GM19397 (cell line): ENCODE results near the gene ENC1.
A peak's percentile ranks its signal among the peaks of the same experiment; 100 is the strongest.
"Not testable (repeated sequence)": the region's sequence is repeated elsewhere in the genome, so short reads cannot be mapped to it uniquely, and the experiment has no call there.

ENCODE experiments used
- ATAC-seq: cut with Tn5 transposase; IDR thresholded peaks from one replicate; pipeline ENCODE4 v1.9.1; 2021; ENCODE audit warnings: mild to moderate bottlenecking, moderate library complexity; ENCODE audit not compliant: unreplicated experiment

ENC1 gene

DNA sequence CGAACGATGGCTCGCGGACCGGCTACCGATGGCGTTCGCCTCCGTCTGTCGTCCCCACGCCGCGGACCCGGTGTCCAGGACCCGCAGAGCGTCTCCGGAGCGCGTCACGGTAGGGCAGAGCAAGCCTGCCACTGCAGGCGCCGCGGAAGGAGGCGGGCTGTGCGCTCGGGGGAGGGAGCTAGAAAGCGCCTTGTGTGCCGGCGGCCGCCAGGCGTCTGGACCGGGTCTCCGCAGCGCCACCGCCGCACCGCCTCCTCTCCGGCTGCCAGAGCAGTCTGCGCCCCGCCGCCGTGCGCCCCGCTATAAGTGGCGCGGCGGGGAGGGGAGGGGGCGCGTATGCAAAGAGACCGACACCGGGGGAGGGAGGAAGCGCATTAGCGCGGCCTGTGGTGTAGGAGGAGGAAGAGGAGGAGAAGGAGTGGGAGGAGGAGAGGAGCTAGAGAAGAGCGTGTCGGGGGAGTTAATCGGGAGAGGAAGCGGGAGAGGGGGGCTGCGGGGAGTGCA is at the start of gene ENC1:
Gene ENC1 (minus strand): TSS at position 279 of the 504 bp plus-strand sequence. CDS start 4,243 bp downstream, outside the sequence.
- peak; percentile 70 for ATAC-seq

DNA sequence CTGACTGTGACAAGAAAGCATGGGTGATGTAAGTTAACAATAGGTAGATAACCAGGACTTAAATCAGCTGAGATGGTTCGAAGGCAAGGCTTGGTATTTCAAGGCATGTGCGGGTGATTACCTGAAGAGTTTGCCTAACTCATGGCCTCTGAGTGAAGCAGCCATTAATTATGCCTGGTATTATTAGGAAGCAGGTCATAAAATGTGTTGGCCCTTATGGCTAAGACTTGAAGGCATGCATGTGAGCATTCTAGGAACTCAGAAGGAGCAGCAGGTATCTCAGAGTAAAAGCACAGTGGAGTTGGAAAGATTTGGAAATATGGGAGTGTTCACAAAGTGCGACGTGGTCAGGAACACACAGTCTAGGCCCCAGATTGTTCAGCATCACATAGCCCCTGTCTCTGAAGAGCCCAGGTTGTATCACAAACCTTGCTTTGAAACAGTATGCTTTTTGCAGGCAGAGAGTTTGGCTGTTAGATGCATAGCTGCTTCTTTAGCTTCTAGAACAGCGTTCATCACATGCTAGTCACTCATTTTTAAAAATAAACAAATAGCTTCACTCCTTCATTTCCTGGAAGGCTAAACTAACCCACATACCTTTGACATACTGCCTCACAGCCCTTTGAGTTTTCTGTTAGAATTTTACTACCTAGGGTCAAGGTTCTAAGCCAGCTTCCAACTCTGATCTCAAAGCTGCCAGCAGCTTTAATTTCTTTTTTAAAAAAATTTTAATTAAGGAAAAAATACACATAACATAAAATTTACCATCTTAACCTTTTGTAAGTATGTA is 46.6 kb upstream of the ENC1 start:
- ATAC-seq, result no peak

DNA sequence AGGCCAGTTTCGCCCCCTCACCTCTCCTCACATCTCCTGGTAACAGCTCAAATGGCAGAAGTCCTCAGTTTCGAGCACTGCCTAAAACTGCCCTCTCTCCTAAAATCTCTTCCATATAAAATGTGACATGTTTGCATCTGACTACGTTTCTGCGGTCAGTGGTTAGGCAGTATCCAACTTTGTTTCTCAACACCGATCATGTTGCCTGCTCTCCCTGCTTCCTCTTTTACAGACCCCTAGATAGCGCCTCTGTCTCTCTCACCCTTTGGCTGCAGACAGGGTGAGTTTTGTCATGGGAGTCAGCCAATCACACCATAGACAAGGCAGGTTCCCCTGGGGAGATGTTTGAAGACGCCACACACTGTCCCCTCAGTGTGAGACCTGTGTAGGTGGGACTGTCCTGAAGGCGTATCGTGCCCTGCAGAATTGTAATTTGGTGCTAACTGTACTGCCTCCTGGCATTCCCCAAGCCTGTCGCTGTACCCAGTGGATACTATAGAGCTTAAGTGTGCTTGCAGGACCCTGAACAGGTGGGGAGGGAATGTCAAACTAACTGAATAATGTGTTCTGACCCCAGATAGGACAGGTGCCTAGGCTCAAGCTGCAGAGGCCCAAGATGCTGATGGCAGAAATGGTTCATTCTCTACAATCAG is 45.6 kb upstream of the ENC1 start:
- ATAC-seq, result peak; percentile 33

DNA sequence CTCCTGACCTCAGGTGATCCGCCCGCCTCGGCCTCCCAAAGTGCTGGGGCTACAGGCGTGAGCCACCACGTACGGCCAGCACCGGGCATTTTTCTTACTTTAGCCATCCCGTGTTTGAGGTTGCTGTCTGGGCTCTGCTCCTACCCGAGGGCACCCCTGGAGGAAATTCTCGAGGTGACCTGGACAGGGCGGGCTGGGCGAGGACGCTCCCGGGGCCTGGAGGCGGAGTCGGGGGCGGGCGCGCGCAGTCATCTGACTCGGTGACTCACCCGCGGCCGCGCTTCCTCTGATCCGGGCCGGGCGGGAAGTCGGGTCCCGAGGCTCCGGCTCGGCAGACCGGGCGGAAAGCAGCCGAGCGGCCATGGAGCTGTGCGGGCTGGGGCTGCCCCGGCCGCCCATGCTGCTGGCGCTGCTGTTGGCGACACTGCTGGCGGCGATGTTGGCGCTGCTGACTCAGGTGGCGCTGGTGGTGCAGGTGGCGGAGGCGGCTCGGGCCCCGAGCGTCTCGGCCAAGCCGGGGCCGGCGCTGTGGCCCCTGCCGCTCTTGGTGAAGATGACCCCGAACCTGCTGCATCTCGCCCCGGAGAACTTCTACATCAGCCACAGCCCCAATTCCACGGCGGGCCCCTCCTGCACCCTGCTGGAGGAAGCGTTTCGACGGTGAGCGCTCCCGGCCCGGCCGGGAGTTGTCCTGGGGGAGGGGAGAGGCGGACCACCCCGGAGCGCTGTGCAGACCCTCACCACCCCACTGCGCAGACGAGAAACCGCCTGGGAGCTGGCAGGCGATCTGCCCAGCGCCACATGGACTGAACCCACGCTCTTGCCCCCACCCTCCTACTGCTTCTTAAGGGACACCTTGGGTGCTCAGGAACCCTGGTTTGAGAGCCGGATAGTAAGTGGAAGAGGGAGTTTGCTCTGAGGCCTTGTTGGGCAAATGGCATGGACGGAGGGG is 44.6 kb upstream of the ENC1 start, which contains the start of gene HEXB:
Gene HEXB (plus strand): TSS at position 334 of the 952 bp plus-strand sequence. CDS start 28 bp downstream, at position 362.
- ATAC-seq, result peak; percentile 80

DNA sequence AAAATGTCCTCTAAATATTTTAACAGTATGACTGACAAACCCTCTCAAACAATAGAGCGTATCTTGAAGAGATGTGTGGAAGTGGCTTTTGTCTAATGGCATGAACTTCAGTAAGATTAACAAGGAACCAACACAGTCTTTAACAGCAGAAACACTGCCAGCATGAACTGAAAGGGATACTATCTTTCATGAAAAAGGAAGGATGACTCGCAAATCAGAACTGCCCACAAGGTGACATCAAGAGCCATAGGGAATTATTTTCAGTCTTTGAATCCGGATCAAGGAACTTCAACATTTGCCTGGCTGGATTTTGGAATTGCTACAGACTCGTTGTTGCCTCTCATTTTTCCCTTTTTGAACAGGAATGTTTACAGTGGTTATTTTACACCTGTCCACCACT is 39.4 kb upstream of the ENC1 start:
- ATAC-seq, result no peak

DNA sequence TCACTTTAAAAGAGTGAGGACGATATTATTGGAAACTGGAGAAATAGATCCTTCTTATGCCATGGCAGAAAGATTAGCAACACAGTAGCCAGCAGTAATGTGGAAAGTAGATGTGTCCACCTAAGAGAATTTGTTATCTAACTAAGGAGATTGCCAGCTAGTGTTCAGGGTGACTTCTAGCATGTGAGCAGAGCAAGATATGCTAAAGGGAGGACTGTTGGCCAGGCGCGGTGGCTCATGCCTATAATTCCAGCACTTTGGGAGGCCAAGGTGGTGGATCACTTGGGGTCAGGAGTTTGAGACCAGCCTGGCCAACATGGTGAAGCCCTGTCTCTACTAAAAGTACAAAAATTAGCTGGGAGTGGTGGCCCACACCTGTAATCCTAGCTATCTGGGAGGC is 38.8 kb upstream of the ENC1 start:
- not testable (repeated sequence) for ATAC-seq

- ATAC-seq, result not testable (repeated sequence)
These were observed 37.6 kb upstream of the ENC1 start for GRCh38 chr5:74678123-74678522.

DNA sequence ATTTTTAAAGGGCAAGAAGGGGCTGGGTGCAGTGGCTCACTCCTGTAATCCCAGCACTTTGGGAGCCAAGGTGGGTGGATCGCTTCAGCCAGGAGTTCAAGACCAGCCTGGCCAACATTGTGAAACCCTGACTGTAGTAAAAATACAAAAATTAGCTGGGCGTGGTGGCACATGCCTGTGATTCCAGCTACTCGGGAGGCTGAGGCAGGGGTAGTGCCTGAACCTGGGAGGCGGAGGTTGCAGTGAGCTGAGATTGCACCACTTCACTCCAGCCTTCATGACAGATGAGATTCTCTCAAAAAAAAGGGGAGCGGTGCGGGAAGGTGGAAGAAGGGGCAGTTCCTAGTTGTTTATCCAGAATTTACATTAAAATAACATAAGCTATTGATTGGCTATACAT is 35.9 kb upstream of the ENC1 start:
- not testable (repeated sequence) for ATAC-seq

GRCh38 chr5:74673011-74673790 is 32.7 kb upstream of the ENC1 start:
- no peak for ATAC-seq

GRCh38 chr5:74672215-74672877 is 31.8 kb upstream of the ENC1 start:
- no peak for ATAC-seq

- ATAC-seq, result no peak
These were observed 30.0 kb upstream of the ENC1 start for GRCh38 chr5:74670396-74671038.

- ATAC-seq, result no peak
These were observed 29.3 kb upstream of the ENC1 start for GRCh38 chr5:74669821-74670220.

GRCh38 chr5:74667396-74667795 is 26.9 kb upstream of the ENC1 start:
- no peak for ATAC-seq

DNA sequence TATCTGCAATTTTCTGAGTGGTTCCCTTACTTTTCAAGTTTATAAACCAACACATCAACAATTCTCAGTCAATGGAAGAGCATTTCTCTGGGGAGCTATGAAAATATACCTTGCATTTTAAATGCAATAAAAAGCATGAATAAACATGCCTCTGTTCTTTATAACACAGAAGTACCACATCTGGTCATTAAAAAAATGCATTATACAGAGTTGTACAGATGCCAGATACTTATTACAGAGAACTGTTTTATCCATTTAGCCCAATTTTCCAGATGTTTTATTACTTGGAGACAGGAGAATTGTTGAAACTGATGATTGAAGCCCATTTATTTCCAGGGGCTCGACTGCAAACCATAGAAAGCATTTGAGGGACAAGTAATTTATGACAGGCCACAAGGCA is 25.3 kb upstream of the ENC1 start:
- no peak for ATAC-seq

GRCh38 chr5:74665273-74665672 is 24.7 kb upstream of the ENC1 start:
- ATAC-seq, result no peak

DNA sequence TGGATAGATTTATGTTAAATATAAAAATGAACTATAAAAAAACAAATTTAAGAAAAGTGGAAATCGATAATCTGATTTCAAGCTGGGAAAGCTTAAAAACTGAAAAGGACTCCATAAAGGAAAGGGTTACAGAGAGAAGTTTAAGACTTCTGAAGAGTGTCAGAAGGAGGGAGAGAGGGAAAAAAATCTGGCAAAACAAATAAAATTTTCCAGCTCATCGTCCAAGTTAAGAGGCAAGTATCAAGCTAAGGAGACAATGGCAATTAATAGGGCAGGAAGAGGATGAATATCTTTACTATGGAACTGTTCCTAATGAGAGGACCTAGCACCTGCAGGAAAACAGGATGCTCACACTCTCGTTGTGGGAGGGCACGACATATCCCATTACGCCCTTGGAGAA is 24.0 kb upstream of the ENC1 start:
- ATAC-seq, result no peak

- ATAC-seq, result no peak
These were observed 20.3 kb upstream of the ENC1 start for GRCh38 chr5:74660873-74661272.

GRCh38 chr5:74660140-74660539 is 19.6 kb upstream of the ENC1 start:
- ATAC-seq, result no peak

GRCh38 chr5:74659172-74659571 is 18.6 kb upstream of the ENC1 start:
- ATAC-seq, result no peak
